ENCODE results near the gene RASAL2.

- TF ChIP-seq, protein P1, sequence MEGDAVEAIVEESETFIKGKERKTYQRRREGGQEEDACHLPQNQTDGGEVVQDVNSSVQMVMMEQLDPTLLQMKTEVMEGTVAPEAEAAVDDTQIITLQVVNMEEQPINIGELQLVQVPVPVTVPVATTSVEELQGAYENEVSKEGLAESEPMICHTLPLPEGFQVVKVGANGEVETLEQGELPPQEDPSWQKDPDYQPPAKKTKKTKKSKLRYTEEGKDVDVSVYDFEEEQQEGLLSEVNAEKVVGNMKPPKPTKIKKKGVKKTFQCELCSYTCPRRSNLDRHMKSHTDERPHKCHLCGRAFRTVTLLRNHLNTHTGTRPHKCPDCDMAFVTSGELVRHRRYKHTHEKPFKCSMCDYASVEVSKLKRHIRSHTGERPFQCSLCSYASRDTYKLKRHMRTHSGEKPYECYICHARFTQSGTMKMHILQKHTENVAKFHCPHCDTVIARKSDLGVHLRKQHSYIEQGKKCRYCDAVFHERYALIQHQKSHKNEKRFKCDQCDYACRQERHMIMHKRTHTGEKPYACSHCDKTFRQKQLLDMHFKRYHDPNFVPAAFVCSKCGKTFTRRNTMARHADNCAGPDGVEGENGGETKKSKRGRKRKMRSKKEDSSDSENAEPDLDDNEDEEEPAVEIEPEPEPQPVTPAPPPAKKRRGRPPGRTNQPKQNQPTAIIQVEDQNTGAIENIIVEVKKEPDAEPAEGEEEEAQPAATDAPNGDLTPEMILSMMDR (conservative IDR thresholded peaks at IDR 0.05; ENCODE audit: low read depth, low read length), result no peak
- no peak for TF ChIP-seq CEBPB (IDR thresholded peaks at IDR 0.05; ENCODE audit: low read depth, low read length)
- TF ChIP-seq MAZ (IDR thresholded peaks at IDR 0.05; ENCODE audit: borderline replicate concordance, low read depth, low read length), result no peak
- no peak for TF ChIP-seq SMC3 (IDR thresholded peaks at IDR 0.05; ENCODE audit: low read depth, low read length)
- TF ChIP-seq POLR2A (IDR thresholded peaks at IDR 0.05; ENCODE audit: low read depth, low read length), result no peak
- TF ChIP-seq RFX5 (IDR thresholded peaks at IDR 0.05; ENCODE audit: low read depth, low read length), result no peak
- TF ChIP-seq FOS (IDR thresholded peaks at IDR 0.05; ENCODE audit: low read depth, low read length), result no peak
- TF ChIP-seq USF2 (IDR thresholded peaks at IDR 0.05; ENCODE audit: low read depth, low read length), result no peak
- no peak for TF ChIP-seq CHD1 (IDR thresholded peaks at IDR 0.05; ENCODE audit: low read depth, low read length)
- TF ChIP-seq, protein P2, sequence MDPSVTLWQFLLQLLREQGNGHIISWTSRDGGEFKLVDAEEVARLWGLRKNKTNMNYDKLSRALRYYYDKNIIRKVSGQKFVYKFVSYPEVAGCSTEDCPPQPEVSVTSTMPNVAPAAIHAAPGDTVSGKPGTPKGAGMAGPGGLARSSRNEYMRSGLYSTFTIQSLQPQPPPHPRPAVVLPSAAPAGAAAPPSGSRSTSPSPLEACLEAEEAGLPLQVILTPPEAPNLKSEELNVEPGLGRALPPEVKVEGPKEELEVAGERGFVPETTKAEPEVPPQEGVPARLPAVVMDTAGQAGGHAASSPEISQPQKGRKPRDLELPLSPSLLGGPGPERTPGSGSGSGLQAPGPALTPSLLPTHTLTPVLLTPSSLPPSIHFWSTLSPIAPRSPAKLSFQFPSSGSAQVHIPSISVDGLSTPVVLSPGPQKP (IDR thresholded peaks at IDR 0.05; ENCODE audit: borderline replicate concordance, low read depth, low read length), result no peak
- no peak for TF ChIP-seq RAD21 (IDR thresholded peaks at IDR 0.05; ENCODE audit: low read length)
- TF ChIP-seq RCOR1 (IDR thresholded peaks at IDR 0.05; ENCODE audit: insufficient replicate concordance, low read length), result no peak
- TF ChIP-seq MAFK (IDR thresholded peaks at IDR 0.05; ENCODE audit: low read depth, low read length), result no peak
Observed at GRCh38 chr1:178115260-178115659, 21.4 kb downstream of the RASAL2 start.
